Thyroid gland (tissue), 4 donors: ENCODE data around the gene STAT6. TPM values are rescaled to one million over a fixed set of nuclear protein-coding genes. Genes with fewer than 3 reads are reported as not detected.

Experiments
- DNase-seq, 2 donors: peaks; one replicate each; pipeline ENCODE4 v3.0.0-alpha.2; 2019
- H3K27ac ChIP-seq, 3 donors: fragments of 200-600 bp; sonication (generic); 1 replicate in 2 of 3; 2 replicates in 1 of 3; pipeline ENCODE4 v1.5.1; 2016 to 2019; ENCODE audit warnings: mild to moderate bottlenecking in 1 of 3, moderate library complexity in 1 of 3
- H3K27me3 ChIP-seq: fragments of 200-600 bp; sonication (generic); one replicate; pipeline ENCODE4 v1.5.1; 2019
- H3K36me3 ChIP-seq, 2 donors: fragments of 200-600 bp; sonication (generic); one replicate each; pipeline ENCODE4 v1.5.1; 2016 to 2019
- H3K4me1 ChIP-seq, 2 donors: fragments of 200-600 bp; sonication (generic); one replicate each; pipeline ENCODE4 v1.5.1; 2017 to 2019
- H3K4me3 ChIP-seq, 3 donors: fragments of 200-600 bp; sonication (generic); replicated peaks in 1 of 3; 1 replicate in 2 of 3; 2 replicates in 1 of 3; pipeline ENCODE4 v1.5.1; 2016; ENCODE audit warnings: mild to moderate bottlenecking in 1 of 3
- H3K9me3 ChIP-seq: fragments of 200-600 bp; sonication (generic); one replicate; pipeline ENCODE4 v1.5.1; 2017
- CTCF ChIP-seq, 6 experiments: fragments of 200-600 bp in 3 of 6; fragments of 450-650 bp in 3 of 6; sonication (generic) in 3 of 6; IDR thresholded peaks; one replicate each; pipeline ENCODE4 v1.5.1; 2016 to 2019; ENCODE audit warnings: antibody characterized with exemption in 6 of 6, mild to moderate bottlenecking in 2 of 6, inconsistent platforms in 1 of 6, moderate library complexity in 1 of 6
- POLR2A ChIP-seq, 2 donors: fragments of 450-650 bp; IDR thresholded peaks; one replicate each; pipeline ENCODE4 v1.6.1; 2017; ENCODE audit warnings: antibody characterized with exemption in 2 of 2, mild to moderate bottlenecking in 2 of 2, moderate library complexity in 1 of 2
- WGBS, 2 donors: methylation state at CpG; one replicate each; pipeline ENCODE4 v1.1.5; 2017; 5-methylcytosine and 5-hydroxymethylcytosine counted together
- intact Hi-C: fragments of 100-400 bp; cut with DNase I; formaldehyde crosslinking; loops from one replicate; pipeline ENCODE4 v1.15.1; 2023
- total RNA-seq, 4 donors: library from RNA; depleted of rRNA; stranded (reverse); fragments of >200 nt; gene quantifications; one replicate each; pipeline ENCODE4 v1.2.3, GENCODE V29; 2016

STAT6 gene
- total RNA-seq, 4 donors from 2014 or later: 79.0 to 144 (median 89.8) TPM

- Histone ChIP-seq H3K4me1 (no peaks in the 10 kb centered on the region), H3K27me3 (no peaks in the 10 kb centered on the region), H3K27ac (no peak overlapping the region), H3K4me3 (no peak overlapping the region), H3K9me3 (no peaks in the 10 kb centered on the region), H3K36me3 (no peaks in the 10 kb centered on the region)
- WGBS, 2 donors: 73 to 78% methylated on average over 10 of the region's 10 CpGs
- TF ChIP-seq CTCF (IDR thresholded peaks at IDR 0.05): no peak
- TF ChIP-seq POLR2A (IDR thresholded peaks at IDR 0.05): no peak
- intact Hi-C loops: no loop called here
- no peak for DNase-seq
These were observed 63.9 kb downstream of the STAT6 start for GRCh38 chr12:57046947-57047890.

DNA sequence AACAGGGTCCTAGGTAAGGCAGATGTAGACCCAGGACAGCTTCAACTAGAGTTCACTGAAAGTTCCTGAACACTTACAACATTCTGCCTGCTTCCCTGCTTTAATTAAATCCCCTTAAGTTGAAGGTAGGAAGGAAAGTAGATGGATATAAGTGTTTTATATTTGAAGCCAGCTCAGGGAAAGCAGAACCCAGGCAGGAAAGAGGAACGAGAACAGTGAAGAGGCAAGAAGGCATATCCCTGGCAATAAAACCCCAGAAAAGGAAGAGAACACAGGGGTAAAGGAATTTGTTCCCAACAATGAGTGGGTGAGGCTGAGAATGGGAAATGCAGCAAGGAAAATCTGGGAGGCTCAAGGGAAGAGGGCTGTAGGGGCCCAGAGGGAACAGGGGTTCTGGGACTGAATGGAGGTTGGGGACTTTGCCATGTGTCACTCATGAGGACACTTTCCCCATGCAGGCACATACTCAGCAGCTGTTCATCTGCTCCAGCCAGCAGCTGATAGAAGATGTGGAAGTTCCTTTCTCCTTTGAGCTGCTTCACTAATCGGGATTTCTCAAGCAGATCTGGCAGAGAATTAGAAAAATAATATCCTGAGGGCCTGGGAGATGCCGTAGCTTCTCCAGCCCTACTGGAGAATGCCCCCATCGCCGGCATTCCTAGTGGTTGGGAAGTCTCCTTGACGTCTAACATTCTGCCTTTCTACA is 64.9 kb downstream of the STAT6 start:
- Histone ChIP-seq H3K9me3 (no peaks in the 10 kb centered on the region), H3K27me3 (no peaks in the 10 kb centered on the region), H3K36me3 (no peaks in the 10 kb centered on the region), H3K4me3 (no peak overlapping the region), H3K4me1 (no peaks in the 10 kb centered on the region), H3K27ac (no peak overlapping the region)
- intact Hi-C loops: no loop called here
- WGBS, 2 donors: 64 to 74% methylated on average over 6 of the region's 6 CpGs
- TF ChIP-seq POLR2A (IDR thresholded peaks at IDR 0.05): no peak
- no peak for TF ChIP-seq CTCF (IDR thresholded peaks at IDR 0.05)
- DNase-seq: no peak

Other genes with a start within 250 kb of the STAT6 start
- gene SDR9C7, start 177.0 kb downstream of the STAT6 start, total RNA-seq: not detected
- gene RDH16, start 153.8 kb downstream of the STAT6 start, total RNA-seq: 1 to 10 TPM in 1 of 4 donors, under 1 TPM in 1, not detected in 2; 0.22 to 1.3 TPM
- gene ZBTB39, start 104.8 kb downstream of the STAT6 start, total RNA-seq: 1 to 10 TPM; 4.5 to 8.5 (median 7.4) TPM
- gene TAC3, start 94.8 kb downstream of the STAT6 start, total RNA-seq: not detected
- gene MYO1A, start 61.2 kb downstream of the STAT6 start, total RNA-seq: not detected
- 10 to 100 TPM in 2 of 4 donors, 1 to 10 TPM in 2; 5.6 to 10.9 (median 9.2) TPM for gene NEMP1, start 32.6 kb downstream of the STAT6 start, total RNA-seq
- gene NAB2, start 22.2 kb downstream of the STAT6 start, total RNA-seq: 10 to 100 TPM; 11.8 to 48.0 (median 16.1) TPM
- gene LRP1, start 17.1 kb upstream of the STAT6 start, total RNA-seq: 100 to 1,000 TPM in 3 of 4 donors, 10 to 100 TPM in 1; 98.5 to 161 (median 118) TPM
- gene LRP1-AS, start 36.3 kb upstream of the STAT6 start, total RNA-seq: not detected
- under 1 TPM in 1 of 4 donors, not detected in 3; 0.27 TPM for gene NXPH4, start 105.4 kb upstream of the STAT6 start, total RNA-seq
- gene SHMT2, start 118.3 kb upstream of the STAT6 start, total RNA-seq: 10 to 100 TPM; 34.0 to 58.4 (median 49.8) TPM
- 1 to 10 TPM in 2 of 4 donors, under 1 TPM in 1, not detected in 1; 0.88 to 7.3 (median 3.0) TPM for gene STAC3, start 139.8 kb upstream of the STAT6 start, total RNA-seq